Fibroblast of pulmonary artery (primary cell): ENCODE data around the gene TAF3.

Experiments used
- DNase-seq: peaks from one replicate; pipeline ENCODE4 v3.0.0-alpha.2; 2010; ENCODE audit warnings: low read depth
- H3K4me3 ChIP-seq: replicated peaks from 2 replicates; pipeline ENCODE4 v1.5.1; 2011; ENCODE audit warnings: low read depth, mild to moderate bottlenecking, control low read depth, low read length, moderate library complexity
- CTCF ChIP-seq: IDR thresholded peaks from 2 replicates; pipeline ENCODE4 v1.5.1; 2011; ENCODE audit warnings: mild to moderate bottlenecking, control low read depth, low read length, inconsistent platforms; ENCODE audit errors: missing control alignments

TAF3 gene

GRCh38 chr10:8052956-8053445 is 234.7 kb downstream of the TAF3 start:
- TF ChIP-seq CTCF = no peak
- no peak for DNase-seq
- H3K4me3 ChIP-seq = no peak overlapping the region

- peak overlapping the region; percentile 62 for H3K4me3 ChIP-seq
- DNase-seq = peak; percentile 88
- peak; percentile 80 for TF ChIP-seq CTCF
Observed at GRCh38 chr10:8053446-8054243, 235.3 kb downstream of the TAF3 start.

DNA sequence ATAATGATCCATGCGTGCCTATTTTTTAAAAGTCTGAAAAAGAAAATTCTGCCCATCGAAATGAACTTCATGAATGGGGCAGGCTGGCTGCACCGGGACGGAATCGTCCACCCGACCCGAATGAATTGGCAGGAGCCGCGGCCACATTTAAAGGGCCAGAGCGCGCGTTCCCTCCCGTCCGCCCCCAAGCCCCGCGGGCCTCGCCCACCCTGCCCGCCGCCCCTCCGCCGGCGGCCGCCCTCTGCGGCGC is 235.9 kb downstream of the TAF3 start:
- H3K4me3 ChIP-seq = peak overlapping the region; percentile 62
- peak; percentile 50 for DNase-seq
- TF ChIP-seq CTCF = no peak

DNA sequence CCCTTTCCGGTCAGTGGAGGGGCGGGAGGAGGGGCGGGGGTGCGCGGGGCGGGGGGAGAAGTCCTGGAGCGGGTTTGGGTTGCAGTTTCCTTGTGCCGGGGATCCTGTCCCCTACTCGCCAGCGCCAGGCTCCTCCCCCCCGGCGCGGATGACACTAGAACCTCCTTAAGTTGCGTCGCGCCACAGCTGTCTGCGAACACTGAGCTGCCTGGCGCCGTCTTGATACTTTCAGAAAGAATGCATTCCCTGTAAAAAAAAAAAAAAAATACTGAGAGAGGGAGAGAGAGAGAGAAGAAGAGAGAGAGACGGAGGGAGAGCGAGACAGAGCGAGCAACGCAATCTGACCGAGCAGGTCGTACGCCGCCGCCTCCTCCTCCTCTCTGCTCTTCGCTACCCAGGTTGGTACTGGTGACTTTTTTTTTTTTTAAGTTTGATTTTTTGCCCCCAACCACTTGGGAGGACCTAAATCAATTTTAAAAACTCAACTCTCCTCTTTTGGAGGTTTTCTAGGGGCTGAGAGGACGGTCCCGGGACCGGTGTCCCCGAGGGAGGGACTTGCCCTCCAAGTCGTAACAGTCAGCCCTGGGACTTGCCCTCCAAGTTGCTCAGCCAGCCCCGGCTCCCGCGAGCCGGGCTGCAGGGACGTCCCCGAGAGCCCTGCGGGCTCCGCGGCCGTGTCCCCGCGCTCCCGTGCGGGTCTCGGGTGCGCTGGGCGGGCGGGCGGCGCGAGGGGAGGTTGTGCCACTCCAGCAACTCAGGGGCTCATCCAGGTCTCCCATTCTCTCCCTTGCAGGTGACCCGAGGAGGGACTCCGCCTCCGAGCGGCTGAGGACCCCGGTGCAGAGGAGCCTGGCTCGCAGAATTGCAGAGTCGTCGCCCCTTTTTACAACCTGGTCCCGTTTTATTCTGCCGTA is 236.4 kb downstream of the TAF3 start, which contains the start of gene GATA3:
TSS of gene GATA3 (plus strand) at position 195 of the 914 bp plus-strand sequence. CDS start 968 bp downstream, outside the sequence.
- H3K4me3 ChIP-seq = peak within 1 kb of the TSS; percentile 62
- TF ChIP-seq CTCF = no peak
- DNase-seq = peak; percentile 75

GRCh38 chr10:8055420-8056349 is 237.4 kb downstream of the TAF3 start:
- DNase-seq = no peak
- H3K4me3 ChIP-seq = peak overlapping the region; percentile 53
- no peak for TF ChIP-seq CTCF

DNA sequence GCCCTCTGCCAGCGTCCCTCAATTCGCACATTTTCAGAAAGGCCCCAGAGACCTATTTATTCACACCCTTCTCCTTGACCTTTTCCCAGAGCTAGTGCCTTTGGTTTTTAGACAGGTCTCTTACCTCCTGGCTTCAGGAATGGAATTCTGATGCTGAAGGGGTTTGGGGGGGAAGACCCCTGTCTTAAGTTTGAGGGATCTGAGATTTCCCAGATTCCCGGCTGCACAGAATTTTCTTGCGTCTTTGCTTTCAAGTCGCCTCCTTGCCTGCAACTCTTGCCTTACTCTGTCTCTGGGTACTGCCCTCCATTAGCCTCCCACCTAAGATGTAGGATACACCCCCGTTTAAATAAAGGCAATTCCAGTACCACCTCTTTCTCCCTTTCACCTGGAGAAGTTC is 238.1 kb downstream of the TAF3 start:
- TF ChIP-seq CTCF = no peak
- no peak for DNase-seq
- peak overlapping the region; percentile 53 for H3K4me3 ChIP-seq
